ENCODE data around the gene ZNF292. TPM values are rescaled to one million over a fixed set of nuclear protein-coding genes. Genes with fewer than 3 reads are reported as not detected.

Gene ZNF292
- total RNA-seq, 1 experiment from 2014 or later: 44.6 TPM

DNA sequence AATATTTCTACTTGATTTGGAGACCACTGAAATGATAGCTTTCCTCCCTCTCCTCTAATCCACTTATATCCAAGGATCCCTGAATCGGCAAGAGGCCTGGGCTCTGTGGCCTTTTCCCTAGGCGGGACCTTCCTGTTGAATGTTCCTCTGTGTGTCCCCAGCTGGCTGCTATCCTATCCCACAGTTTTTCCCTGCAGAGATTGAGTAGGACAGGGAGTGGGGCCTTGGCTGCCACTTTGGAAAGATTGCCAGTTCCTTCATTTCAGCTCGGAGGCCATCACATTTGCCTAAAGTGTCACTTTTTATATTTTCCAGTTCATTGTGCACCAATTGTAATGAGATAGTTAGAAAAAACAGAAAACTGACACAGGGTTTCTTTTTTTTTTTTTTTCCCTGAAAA is 128.1 kb downstream of the ZNF292 start:
- H3K4me3 Mint-ChIP-seq (ENCODE audit: low read depth, unreplicated experiment): no peak overlapping the region
- no TSS peak for BruUV-seq (replicated peaks)
- H3K4me1 Mint-ChIP-seq (ENCODE audit: low read depth, unreplicated experiment): no peaks in the 10 kb centered on the region
- TF ChIP-seq, protein P1, sequence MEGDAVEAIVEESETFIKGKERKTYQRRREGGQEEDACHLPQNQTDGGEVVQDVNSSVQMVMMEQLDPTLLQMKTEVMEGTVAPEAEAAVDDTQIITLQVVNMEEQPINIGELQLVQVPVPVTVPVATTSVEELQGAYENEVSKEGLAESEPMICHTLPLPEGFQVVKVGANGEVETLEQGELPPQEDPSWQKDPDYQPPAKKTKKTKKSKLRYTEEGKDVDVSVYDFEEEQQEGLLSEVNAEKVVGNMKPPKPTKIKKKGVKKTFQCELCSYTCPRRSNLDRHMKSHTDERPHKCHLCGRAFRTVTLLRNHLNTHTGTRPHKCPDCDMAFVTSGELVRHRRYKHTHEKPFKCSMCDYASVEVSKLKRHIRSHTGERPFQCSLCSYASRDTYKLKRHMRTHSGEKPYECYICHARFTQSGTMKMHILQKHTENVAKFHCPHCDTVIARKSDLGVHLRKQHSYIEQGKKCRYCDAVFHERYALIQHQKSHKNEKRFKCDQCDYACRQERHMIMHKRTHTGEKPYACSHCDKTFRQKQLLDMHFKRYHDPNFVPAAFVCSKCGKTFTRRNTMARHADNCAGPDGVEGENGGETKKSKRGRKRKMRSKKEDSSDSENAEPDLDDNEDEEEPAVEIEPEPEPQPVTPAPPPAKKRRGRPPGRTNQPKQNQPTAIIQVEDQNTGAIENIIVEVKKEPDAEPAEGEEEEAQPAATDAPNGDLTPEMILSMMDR (IDR thresholded peaks at IDR 0.05; ENCODE audit: unreplicated experiment): no peak
- peaks cover 3% of the 10 kb centered on the region for H3K9me3 Mint-ChIP-seq (ENCODE audit: low read depth, unreplicated experiment)
- no peak for DNase-seq
- CTCF ChIA-PET: interaction anchor here (0.6 kb wide), 1 partner anchor 111 kb away, joined by 3 read pairs; no protein-coding TSS in a partner anchor
- intact Hi-C loops (cut with micrococcal nuclease; ENCODE audit: unreplicated experiment): no loop called here
- peaks cover 25% of the 10 kb centered on the region for H3K27me3 Mint-ChIP-seq (ENCODE audit: unreplicated experiment)
- no peak overlapping the region for H3K27ac Mint-ChIP-seq (ENCODE audit: unreplicated experiment)
- no peaks in the 10 kb centered on the region for H3K36me3 Mint-ChIP-seq (ENCODE audit: insufficient read depth, unreplicated experiment)

DNA sequence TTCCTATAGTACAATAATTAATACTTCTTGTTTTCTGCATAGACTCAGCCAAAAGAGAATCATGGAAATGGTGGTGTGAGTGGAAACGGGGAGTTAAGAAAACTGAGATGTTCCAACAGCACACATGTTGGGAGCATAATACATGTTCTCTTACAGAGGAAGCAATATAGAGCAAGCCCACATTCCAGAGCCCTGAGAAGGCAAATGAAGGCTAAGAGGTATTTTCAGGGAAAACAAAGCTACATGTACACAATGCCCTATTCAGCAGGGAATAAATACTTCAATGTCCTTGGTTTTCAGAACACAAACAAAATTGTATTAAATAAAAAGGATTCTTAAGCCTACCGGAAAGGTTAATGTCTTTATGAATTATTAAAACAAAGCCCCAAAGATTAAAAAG is 131.9 kb downstream of the ZNF292 start:
- intact Hi-C loops (cut with micrococcal nuclease; ENCODE audit: unreplicated experiment): no loop called here
- H3K36me3 Mint-ChIP-seq (ENCODE audit: insufficient read depth, unreplicated experiment): no peaks in the 10 kb centered on the region
- H3K4me3 Mint-ChIP-seq (ENCODE audit: low read depth, unreplicated experiment): no peak overlapping the region
- peaks cover 36% of the 10 kb centered on the region for H3K27me3 Mint-ChIP-seq (ENCODE audit: unreplicated experiment)
- peaks cover 6% of the 10 kb centered on the region for H3K4me1 Mint-ChIP-seq (ENCODE audit: low read depth, unreplicated experiment)
- BruUV-seq (replicated peaks): no TSS peak
- CTCF ChIA-PET: interaction anchor here (0.9 kb wide), 1 partner anchor 10 kb away, joined by 3 read pairs; no protein-coding TSS in a partner anchor
- TF ChIP-seq, protein P1 (IDR thresholded peaks at IDR 0.05; ENCODE audit: unreplicated experiment): no peak
- no peak for DNase-seq
- peaks cover 3% of the 10 kb centered on the region for H3K9me3 Mint-ChIP-seq (ENCODE audit: low read depth, unreplicated experiment)
- H3K27ac Mint-ChIP-seq (ENCODE audit: unreplicated experiment): no peak overlapping the region

DNA sequence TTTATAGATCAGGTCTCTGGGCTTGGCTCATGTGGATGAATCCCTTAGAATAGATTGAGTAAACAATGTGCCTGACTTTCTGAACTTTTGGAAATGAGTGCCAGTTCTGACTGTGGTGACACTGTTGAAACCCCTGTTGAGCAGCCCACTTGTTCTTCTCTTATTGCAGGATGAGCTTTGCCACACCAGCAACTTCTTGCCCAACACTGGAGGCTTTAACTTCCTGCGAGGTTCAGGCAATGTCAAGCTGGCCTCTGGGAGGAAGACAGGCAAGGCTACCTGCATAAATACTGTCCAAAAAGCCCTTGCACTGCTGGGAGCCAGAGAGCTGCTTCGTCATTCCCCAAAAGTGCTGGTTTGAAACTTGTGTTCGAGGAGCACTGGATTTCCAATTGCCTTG is 134.2 kb downstream of the ZNF292 start:
- H3K9me3 Mint-ChIP-seq (ENCODE audit: low read depth, unreplicated experiment): peaks cover 3% of the 10 kb centered on the region
- H3K27ac Mint-ChIP-seq (ENCODE audit: unreplicated experiment): no peak overlapping the region
- intact Hi-C loops (cut with micrococcal nuclease; ENCODE audit: unreplicated experiment): no loop called here
- CTCF ChIA-PET: interaction anchor here (0.6 kb wide), 1 partner anchor 379 kb away, joined by 4 read pairs; no protein-coding TSS in a partner anchor
- H3K4me3 Mint-ChIP-seq (ENCODE audit: low read depth, unreplicated experiment): no peak overlapping the region
- BruUV-seq (replicated peaks): no TSS peak
- H3K27me3 Mint-ChIP-seq (ENCODE audit: unreplicated experiment): peaks cover 36% of the 10 kb centered on the region
- peaks cover 6% of the 10 kb centered on the region for H3K4me1 Mint-ChIP-seq (ENCODE audit: low read depth, unreplicated experiment)
- no peak for DNase-seq
- TF ChIP-seq, protein P1 (IDR thresholded peaks at IDR 0.05; ENCODE audit: unreplicated experiment): no peak
- no peaks in the 10 kb centered on the region for H3K36me3 Mint-ChIP-seq (ENCODE audit: insufficient read depth, unreplicated experiment)

DNA sequence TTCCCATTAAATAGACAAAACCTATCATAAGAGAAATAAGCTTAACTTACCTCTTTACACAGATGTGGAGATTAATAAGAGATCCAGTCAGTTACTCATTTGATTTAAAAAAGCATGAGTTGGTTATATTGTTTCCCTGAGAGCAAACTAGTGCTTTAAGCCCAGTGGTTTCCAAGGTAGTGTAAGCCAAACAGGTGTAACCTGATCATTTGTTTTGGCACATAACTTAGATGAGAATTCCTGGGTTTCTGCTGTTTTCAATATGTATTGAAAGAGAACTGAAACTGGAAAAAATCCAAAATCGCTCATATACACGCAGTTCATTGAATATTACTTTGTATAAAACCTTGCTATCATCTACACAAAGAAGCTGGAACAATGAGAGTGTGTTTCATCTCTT is 136.5 kb downstream of the ZNF292 start:
- Mint-ChIP-seq H3K27ac (ENCODE audit: unreplicated experiment) (no peak overlapping the region), H3K4me3 (ENCODE audit: low read depth, unreplicated experiment) (no peak overlapping the region), H3K9me3 (ENCODE audit: low read depth, unreplicated experiment) (no peaks in the 10 kb centered on the region), H3K27me3 (ENCODE audit: unreplicated experiment) (peaks cover 16% of the 10 kb centered on the region), H3K36me3 (ENCODE audit: insufficient read depth, unreplicated experiment) (no peaks in the 10 kb centered on the region), H3K4me1 (ENCODE audit: low read depth, unreplicated experiment) (peaks cover 6% of the 10 kb centered on the region)
- TF ChIP-seq, protein P1 (IDR thresholded peaks at IDR 0.05; ENCODE audit: unreplicated experiment): no peak
- intact Hi-C loops (cut with micrococcal nuclease; ENCODE audit: unreplicated experiment): loop anchor here (1.0 kb wide), 1 partner anchor 33 kb away; no protein-coding TSS in a partner anchor
- CTCF ChIA-PET: no interaction called here
- BruUV-seq (replicated peaks): no TSS peak
- no peak for DNase-seq

Measured in Calu3 (cell line).